K562 (cell line): ENCODE data around the gene ALDH1A2. TPM values are rescaled to one million over a fixed set of nuclear protein-coding genes. Genes with fewer than 3 reads are reported as not detected.

ENCODE experiments used
- ATAC-seq: fragments of 200-7000 bp; cut with Tn5 transposase; 3 replicates; pipeline ENCODE4 v1.9.1; 2020; ENCODE audit warnings: moderate library complexity
- BruUV-seq: library from RNA; stranded (reverse); fragments of 400-500 nt; replicated peaks from 2 replicates; lab custom pipeline; 2021; lab: Mats Ljungman, UMichigan
- CTCF ChIA-PET: fragments of 300-600 bp; formaldehyde crosslinking; extraction: SDS; loops from one replicate; lab custom pipeline; 2021; ENCODE audit warnings: low intra/inter-chr PET ratio; lab: Yijun Ruan, JAX
- POLR2A ChIA-PET: fragments of 300-600, 350-650 bp; sonication (Branson Sonifier 250); formaldehyde crosslinking; extraction: SDS; loops from one replicate; lab custom pipeline; 2021; ENCODE audit warnings: antibody characterized with exemption, inconsistent platforms; lab: Yijun Ruan, JAX
- DNase-seq, 4 experiments: peaks; one replicate each; pipeline versions ENCODE4 v3.0.0 to v3.0.0-alpha.2; 2011 to 2018; ENCODE audit warnings: low spot score in 3 of 4, mixed read lengths in 3 of 4; ENCODE audit errors: extremely low read depth in 1 of 4
- FAIRE-seq: peaks from 2 replicates; lab custom pipeline; 2011; peaks lifted over from hg19 to GRCh38; lab: Jason Lieb, UNC
- H2AFZ ChIP-seq: 2 replicates; pipeline ENCODE4 v1.6.0; 2011; ENCODE audit warnings: low read depth, low read length, control low read depth, inconsistent platforms
- H3K27ac ChIP-seq: fragments of 200-600 bp; 3 replicates; pipeline ENCODE4 v1.8.0; 2011; ENCODE audit warnings: low read depth, mild to moderate bottlenecking, control low read depth, inconsistent platforms, low read length, moderate library complexity, mixed read lengths; ENCODE audit errors: extremely low read depth
- H3K27me3 ChIP-seq, 2 experiments: fragments of 300-600 bp in 1 of 2; 2 replicates in 1 of 2; 3 replicates in 1 of 2; pipeline versions ENCODE4 v1.6.0 to v1.8.0; 2011; ENCODE audit warnings: inconsistent platforms in 2 of 2, low read length in 2 of 2, mild to moderate bottlenecking in 1 of 2, mixed read lengths in 1 of 2, moderate library complexity in 1 of 2; ENCODE audit not compliant: control insufficient read depth in 2 of 2, insufficient read depth in 2 of 2
- H3K36me3 ChIP-seq: fragments of 300-600 bp; 3 replicates; pipeline ENCODE4 v1.8.0; 2011; ENCODE audit warnings: mild to moderate bottlenecking, low read length, inconsistent platforms; ENCODE audit not compliant: control insufficient read depth, insufficient read depth
- H3K4me1 ChIP-seq, 2 experiments: fragments of 200-600 bp in 1 of 2; replicated peaks in 1 of 2; 2 replicates in 1 of 2; 3 replicates in 1 of 2; pipeline versions ENCODE4 v1.5.1 to v1.8.0; 2011; ENCODE audit warnings: inconsistent platforms in 2 of 2, low read length in 2 of 2, mild to moderate bottlenecking in 1 of 2, mixed read lengths in 1 of 2, moderate library complexity in 1 of 2; ENCODE audit not compliant: control insufficient read depth in 2 of 2, insufficient read depth in 2 of 2
- H3K4me2 ChIP-seq: 2 replicates; pipeline ENCODE4 v1.6.1; 2011; ENCODE audit warnings: low read length, control low read depth, inconsistent platforms, mixed read lengths; ENCODE audit not compliant: insufficient read depth
- H3K4me3 ChIP-seq: fragments of 200-600 bp; sonication (generic), shearing (Covaris generic); 2 replicates; pipeline ENCODE4 v1.5.1; 2016; ENCODE audit warnings: control low read depth, inconsistent platforms
- H3K79me2 ChIP-seq: fragments of 200-600 bp; 3 replicates; pipeline ENCODE4 v1.8.0; 2011; ENCODE audit warnings: low read length, inconsistent platforms; ENCODE audit not compliant: control insufficient read depth, insufficient read depth
- H3K9ac ChIP-seq, 2 experiments: 2 replicates each; pipeline versions ENCODE4 v1.6.0 to v1.6.1; 2011; ENCODE audit warnings: low read depth in 2 of 2, low read length in 2 of 2, control low read depth in 1 of 2, inconsistent platforms in 1 of 2, mild to moderate bottlenecking in 1 of 2, mixed read lengths in 1 of 2; ENCODE audit not compliant: insufficient read depth in 1 of 2
- H3K9me1 ChIP-seq: one replicate; pipeline ENCODE4 v1.6.0; 2011; ENCODE audit warnings: inconsistent platforms, mild to moderate bottlenecking, low read length, moderate library complexity; ENCODE audit not compliant: control insufficient read depth, insufficient read depth
- H3K9me3 ChIP-seq: replicated peaks from 2 replicates; pipeline ENCODE4 v1.5.1; 2011; ENCODE audit warnings: low read depth, low read length, inconsistent platforms; ENCODE audit not compliant: control insufficient read depth, insufficient read depth
- H4K20me1 ChIP-seq: replicated peaks from 2 replicates; pipeline ENCODE4 v1.6.1; 2011; ENCODE audit warnings: low read length, inconsistent platforms, mixed read lengths; ENCODE audit not compliant: control insufficient read depth, insufficient read depth
- ATF1 ChIP-seq, 2 experiments: fragments of 450-650 bp in 1 of 2; IDR thresholded peaks; 2 replicates each; pipeline ENCODE4 v1.6.1; 2016; ENCODE audit warnings: missing compliant biosample characterization in 1 of 2, missing genetic modification characterization in 1 of 2
- BRF2 ChIP-seq: IDR thresholded peaks from 3 replicates; pipeline ENCODE4 v1.6.1; 2011; ENCODE audit warnings: borderline replicate concordance, mild to moderate bottlenecking; ENCODE audit not compliant: insufficient read length, insufficient read depth
- NFXL1 ChIP-seq: fragments of 450-650 bp; formaldehyde crosslinking; IDR thresholded peaks from 2 replicates; pipeline ENCODE4 v1.4.0; 2021; ENCODE audit warnings: mild to moderate bottlenecking
- PHF20 ChIP-seq: fragments of 450-650 bp; IDR thresholded peaks from 2 replicates; pipeline ENCODE4 v1.6.1; 2018; ENCODE audit not compliant: partially characterized antibody
- TSC22D4 ChIP-seq: fragments of 450-650 bp; IDR thresholded peaks from 2 replicates; pipeline ENCODE4 v1.6.1; 2016; ENCODE audit warnings: missing genetic modification characterization, missing biosample characterization, control low read depth
- ZC3H11A ChIP-seq: IDR thresholded peaks from 2 replicates; pipeline ENCODE4 v1.6.1; 2012; ENCODE audit warnings: low read depth, low read length, improper control_type of control experiment
- ZNF778 ChIP-seq: fragments of 450-650 bp; formaldehyde crosslinking; IDR thresholded peaks from 2 replicates; pipeline ENCODE4 v1.4.0; 2020; ENCODE audit warnings: mild to moderate bottlenecking, moderate library complexity
- ZZZ3 ChIP-seq: fragments of 450-650 bp; IDR thresholded peaks from 2 replicates; pipeline ENCODE4 v1.6.1; 2016; ENCODE audit warnings: antibody characterized with exemption, mild to moderate bottlenecking, moderate library complexity
- WGBS: fragments of 100-300 bp; shearing (Covaris generic); methylation state at CpG from one replicate; pipeline ENCODE4 v1.1.6; 2016; ENCODE audit warnings: low coverage, mixed read lengths; ENCODE audit not compliant: insufficient coverage; ENCODE audit errors: missing lambda C conversion rate; 5-methylcytosine and 5-hydroxymethylcytosine counted together
- in situ Hi-C: fragments of 300-500 bp; cut with MboI; formaldehyde crosslinking; loops from 4 replicates; pipeline ENCODE4 v1.15.0; 2018; ENCODE audit warnings: inconsistent platforms, mixed read lengths
- intact Hi-C: fragments of 100-400 bp; cut with micrococcal nuclease; formaldehyde crosslinking; loops from 2 replicates; pipeline ENCODE4 v1.14.2; 2022
- polyA plus RNA-seq, 8 experiments: library from polyadenylated mRNA; depleted of rRNA in 4 of 8; stranded (reverse) in 5 of 8; unstranded in 3 of 8; fragments of >200 nt; fragmentation: Nextera tagmentation in 2 of 8; fragmentation: Illumina TruSeq in 1 of 8; extraction: Ambion mirVana in 2 of 8; extraction: Trizol in 1 of 8; gene quantifications; 2 replicates each; pipeline versions ENCODE4 v1.2.1 to v1.2.3, GENCODE V29; 2011 to 2014; ENCODE audit warnings: inconsistent platforms in 1 of 8, missing spikeins in 1 of 8
- total RNA-seq, 7 experiments: library from RNA; depleted of rRNA in 6 of 7; stranded (reverse); fragments of >200 nt in 6 of 7; fragmentation: Illumina TruSeq in 2 of 7; extraction: Trizol in 2 of 7; gene quantifications; 2 replicates each; pipeline versions ENCODE4 v1.2.1 to v1.2.3, GENCODE V29; 2011 to 2021; ENCODE audit warnings: low replicate concordance in 1 of 7

ALDH1A2 gene
- total and polyA plus RNA-seq, 9 of the 15 experiments (the other 6 are each of a cell fraction or from before 2014, with no cell fraction given) = 115 to 393 (median 333) TPM

DNA sequence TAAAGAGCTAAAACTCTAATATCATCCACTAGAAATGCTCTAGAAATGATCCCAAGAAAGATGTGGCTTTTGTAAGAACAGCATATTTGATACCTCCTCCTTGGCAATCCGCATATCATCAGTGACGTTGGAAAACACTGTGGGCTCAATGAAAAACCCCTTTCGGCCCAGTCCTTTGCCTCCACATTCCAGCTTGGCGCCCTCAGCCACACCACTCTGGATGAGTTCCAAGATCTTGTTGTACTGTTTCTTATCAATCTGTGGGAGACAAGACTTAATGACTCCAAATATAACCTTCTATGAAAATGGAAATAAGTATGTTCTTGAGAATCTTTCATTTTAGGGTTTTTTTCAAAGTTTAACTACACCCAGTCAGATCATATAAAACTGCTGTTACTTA, 103.6 kb downstream of the ALDH1A2 start:
- Histone ChIP-seq H3K4me3 (no peak overlapping the region), H3K27ac (no peak overlapping the region), H3K36me3 (peaks cover 98% of the 10 kb centered on the region), H2AFZ (no peak overlapping the region), H3K79me2 (no peaks in the 10 kb centered on the region), H3K9ac (no peak overlapping the region), H4K20me1 (no peaks in the 10 kb centered on the region), H3K4me1 (no peaks in the 10 kb centered on the region), H3K9me3 (no peaks in the 10 kb centered on the region), H3K4me2 (no peak overlapping the region), H3K9me1 (no peaks in the 10 kb centered on the region), H3K27me3 (no peaks in the 10 kb centered on the region)
- in situ Hi-C loops = no loop called here
- WGBS = 85% methylated on average over 4 of the region's 4 CpGs
- TF ChIP-seq ZNF778 (CRISPR knock-in tag) (no peak), ATF1 (CRISPR knock-in tag; IDR thresholded peaks at IDR 0.05) (no peak), ATF1 (tag; IDR thresholded peaks at IDR 0.05) (no peak), TSC22D4 (tag) (no peak), ZZZ3 (no peak), PHF20 (no peak), BRF2 (no peak), ZC3H11A (no peak), NFXL1 (CRISPR knock-in tag) (no peak)
- no peak for ATAC-seq
- FAIRE-seq = no peak
- BruUV-seq = no TSS peak
- CTCF ChIA-PET = no interaction called here
- intact Hi-C loops = no loop called here
- POLR2A ChIA-PET = interaction anchor here (0.6 kb wide), 1 partner anchor 30 kb away, joined by 3 read pairs; no protein-coding TSS in a partner anchor
- DNase-seq = no peak
